HCT116 (cell line): ENCODE measurements around the gene SPATA6. TPM values are rescaled to one million over a fixed set of nuclear protein-coding genes. Genes with fewer than 3 reads are reported as not detected.

Experiments used
- ATAC-seq: fragments of 200-7000 bp; cut with Tn5 transposase; 2 replicates; pipeline ENCODE4 v1.9.1; 2020; ENCODE audit warnings: mild to moderate bottlenecking, moderate library complexity
- BruUV-seq: library from RNA; stranded (reverse); fragments of 400-500 nt; replicated peaks from 2 replicates; lab custom pipeline; 2021; lab: Mats Ljungman, UMichigan
- CTCF ChIA-PET: fragments of 300-600 bp; sonication (Branson Sonifier 250); formaldehyde crosslinking; loops from one replicate; lab custom pipeline; 2021; ENCODE audit warnings: antibody characterized with exemption; lab: Charles Lee
- POLR2A ChIA-PET: fragments of 300-600, 350-600 bp; sonication (Branson Sonifier 250); formaldehyde crosslinking; loops from one replicate; lab custom pipeline; 2021; ENCODE audit warnings: antibody characterized with exemption; lab: Charles Lee
- RAD21 ChIA-PET, 2 experiments: fragments of 300-600 bp; sonication (Branson Sonifier 250); formaldehyde crosslinking; loops; one replicate each; lab custom pipeline; 2023; ENCODE audit warnings: low total read pairs in 2 of 2; ENCODE audit not compliant: uncharacterized antibody in 2 of 2, unreplicated experiment in 2 of 2, low non-redundant PET in 1 of 2; lab: Charles Lee
- DNase-seq: peaks from one replicate; pipeline ENCODE4 v3.0.0-alpha.2; 2010; ENCODE audit warnings: low read depth, low spot score
- H2AFZ ChIP-seq: fragments of 200-600 bp; shearing (Covaris generic), sonication (generic); 2 replicates; pipeline ENCODE4 v1.6.1; 2017; ENCODE audit warnings: low read depth, mixed run types, mixed read lengths, antibody characterized with exemption, low read length; ENCODE audit not compliant: poor library complexity, severe bottlenecking
- H3K27ac ChIP-seq: 2 replicates; pipeline ENCODE4 v1.5.1; 2012; ENCODE audit warnings: low read depth, low read length
- H3K27me3 ChIP-seq: fragments of 200-600 bp; sonication (generic); 2 replicates; pipeline ENCODE4 v1.6.1; 2016; ENCODE audit warnings: mixed run types, low read length, mixed read lengths; ENCODE audit not compliant: insufficient read depth
- H3K36me3 ChIP-seq, 2 experiments: fragments of 200-500 bp in 1 of 2; fragments of 200-600 bp in 1 of 2; sonication (Bioruptor generic) in 1 of 2; sonication (generic) in 1 of 2; 2 replicates each; pipeline versions ENCODE4 v1.5.1 to v1.6.1; 2014 to 2016; ENCODE audit warnings: low read length in 2 of 2, inconsistent platforms in 1 of 2, mixed read lengths in 1 of 2, mixed run types in 1 of 2; ENCODE audit not compliant: insufficient read depth in 2 of 2, control insufficient read depth in 1 of 2
- H3K4me1 ChIP-seq, 2 experiments: fragments of 200-600 bp in 1 of 2; sonication (generic) in 1 of 2; 2 replicates each; pipeline versions ENCODE4 v1.5.1 to v1.6.1; 2012 to 2017; ENCODE audit warnings: low read length in 2 of 2, inconsistent platforms in 1 of 2, mild to moderate bottlenecking in 1 of 2, mixed read lengths in 1 of 2, mixed run types in 1 of 2, moderate library complexity in 1 of 2; ENCODE audit not compliant: insufficient read depth in 2 of 2, control insufficient read depth in 1 of 2
- H3K4me2 ChIP-seq: fragments of 200-600 bp; sonication (generic); 2 replicates; pipeline ENCODE4 v1.6.1; 2017; ENCODE audit warnings: mixed run types, low read length, mixed read lengths
- H3K4me3 ChIP-seq, 2 experiments: fragments of 200-600 bp in 1 of 2; sonication (generic) in 1 of 2; replicated peaks in 1 of 2; 2 replicates each; pipeline ENCODE4 v1.5.1; 2011 to 2016; ENCODE audit warnings: low read length in 2 of 2, control low read depth in 1 of 2, low read depth in 1 of 2, mild to moderate bottlenecking in 1 of 2, mixed read lengths in 1 of 2, mixed run types in 1 of 2
- H3K79me2 ChIP-seq: fragments of 200-600 bp; sonication (generic); 2 replicates; pipeline ENCODE4 v1.6.1; 2017; ENCODE audit warnings: mild to moderate bottlenecking, mixed run types, low read length, moderate library complexity, mixed read lengths; ENCODE audit not compliant: insufficient read depth
- H3K9ac ChIP-seq: fragments of 200-600 bp; sonication (generic); 2 replicates; pipeline ENCODE4 v1.6.1; 2016; ENCODE audit warnings: low read length, mixed read lengths
- H3K9me2 ChIP-seq: fragments of 200-600 bp; sonication (generic), shearing (Covaris generic); 2 replicates; pipeline ENCODE4 v1.6.1; 2017; ENCODE audit warnings: mixed run types, mild to moderate bottlenecking, moderate library complexity; ENCODE audit not compliant: insufficient read depth
- H3K9me3 ChIP-seq, 2 experiments: fragments of 200-500 bp in 1 of 2; fragments of 200-600 bp in 1 of 2; sonication (Bioruptor generic) in 1 of 2; sonication (generic) in 1 of 2; 2 replicates each; pipeline ENCODE4 v1.6.1; 2014 to 2017; ENCODE audit warnings: low read length in 2 of 2, mixed read lengths in 2 of 2, inconsistent platforms in 1 of 2, low read depth in 1 of 2, mild to moderate bottlenecking in 1 of 2, mixed run types in 1 of 2, moderate library complexity in 1 of 2; ENCODE audit not compliant: control insufficient read depth in 1 of 2, insufficient read depth in 1 of 2
- H4K20me1 ChIP-seq: fragments of 200-600 bp; sonication (generic), shearing (Covaris generic); 2 replicates; pipeline ENCODE4 v1.6.1; 2017; ENCODE audit warnings: mixed run types, mild to moderate bottlenecking, moderate library complexity; ENCODE audit not compliant: insufficient read depth
- CEBPB ChIP-seq: IDR thresholded peaks from 2 replicates; pipeline ENCODE4 v1.6.1; 2012; ENCODE audit warnings: low read depth
- EGR1 ChIP-seq: IDR thresholded peaks from 2 replicates; pipeline ENCODE4 v1.6.1; 2012; ENCODE audit warnings: low read depth
- ELF1 ChIP-seq: IDR thresholded peaks from 2 replicates; pipeline ENCODE4 v1.6.1; 2012; ENCODE audit warnings: low read depth, borderline replicate concordance
- EZH2 ChIP-seq: fragments of 200-600 bp; sonication (generic); IDR thresholded peaks from 2 replicates; pipeline ENCODE4 v1.6.1; 2017; ENCODE audit warnings: antibody characterized with exemption, mixed run types
- EZH2phosphoT487 ChIP-seq: fragments of 200-600 bp; IDR thresholded peaks from 2 replicates; pipeline ENCODE4 v1.6.1; 2018; ENCODE audit warnings: antibody characterized with exemption, borderline replicate concordance
- FOSL1 ChIP-seq: IDR thresholded peaks from 2 replicates; pipeline ENCODE4 v1.6.1; 2012; ENCODE audit warnings: low read depth
- POLR2AphosphoS5 ChIP-seq: IDR thresholded peaks from 2 replicates; pipeline ENCODE4 v1.6.1; 2011; ENCODE audit warnings: mild to moderate bottlenecking, low read depth, low read length, moderate library complexity
- SP1 ChIP-seq: IDR thresholded peaks from 2 replicates; pipeline ENCODE4 v1.6.1; 2012; ENCODE audit warnings: low read depth
- TCF7L2 ChIP-seq: IDR thresholded peaks from 2 replicates; pipeline ENCODE4 v1.7.0; 2011; ENCODE audit warnings: borderline replicate concordance, inconsistent platforms; ENCODE audit not compliant: insufficient read depth, insufficient read length; ENCODE audit errors: extremely low read depth
- YY1 ChIP-seq: IDR thresholded peaks from 2 replicates; pipeline ENCODE4 v1.6.1; 2011; ENCODE audit warnings: low read length, low read depth, moderate library complexity, mild to moderate bottlenecking; ENCODE audit not compliant: insufficient replicate concordance; ENCODE audit errors: extremely low read depth
- intact Hi-C: fragments of 100-400 bp; cut with micrococcal nuclease; formaldehyde crosslinking; loops from 2 replicates; pipeline ENCODE4 v1.10.0; 2022
- total RNA-seq: library from RNA; stranded (reverse); gene quantifications from one replicate; pipeline ENCODE4 v1.2.1, GENCODE V29; 2021; ENCODE audit not compliant: unreplicated experiment
- TF ChIP-seq, protein P1 (sequence below): IDR thresholded peaks from 2 replicates; pipeline ENCODE4 v1.6.1; 2012; ENCODE audit warnings: low read depth
- TF ChIP-seq, protein P2 (sequence below): IDR thresholded peaks from 2 replicates; pipeline ENCODE4 v1.6.1; 2012
- TF ChIP-seq, protein P3 (sequence below): IDR thresholded peaks from 2 replicates; pipeline ENCODE4 v1.6.1; 2012

Gene SPATA6
- total RNA-seq, 1 experiment from 2014 or later = 8.6 TPM

DNA sequence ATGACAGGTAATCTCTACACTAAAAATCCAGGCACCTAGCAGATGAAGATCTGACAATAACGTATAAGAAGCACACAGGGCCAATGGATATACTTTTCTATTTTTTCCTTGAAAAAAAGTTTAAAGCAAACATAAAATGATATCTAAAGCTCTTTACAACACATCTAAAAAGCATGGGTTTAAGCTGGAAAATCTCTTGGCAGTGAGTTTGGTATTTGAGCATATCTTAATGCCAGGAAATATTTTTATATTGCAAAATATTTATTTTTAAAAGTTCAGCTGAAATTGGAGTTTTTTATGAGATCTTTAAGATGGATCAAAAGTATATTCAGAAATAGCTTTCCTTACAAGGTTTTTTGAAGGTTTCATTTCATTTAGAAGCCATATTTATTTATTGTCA is 209.0 kb downstream of the SPATA6 start:
- ATAC-seq = no peak
- intact Hi-C loops = no loop called here
- H3K27me3 ChIP-seq = no peaks in the 10 kb centered on the region
- H2AFZ ChIP-seq = no peak overlapping the region
- RAD21 ChIA-PET = no interaction called here
- no peak for DNase-seq
- no peaks in the 10 kb centered on the region for H3K9me3 ChIP-seq
- no peaks in the 10 kb centered on the region for H4K20me1 ChIP-seq
- TF ChIP-seq CEBPB = no peak
- TF ChIP-seq, protein P1, sequence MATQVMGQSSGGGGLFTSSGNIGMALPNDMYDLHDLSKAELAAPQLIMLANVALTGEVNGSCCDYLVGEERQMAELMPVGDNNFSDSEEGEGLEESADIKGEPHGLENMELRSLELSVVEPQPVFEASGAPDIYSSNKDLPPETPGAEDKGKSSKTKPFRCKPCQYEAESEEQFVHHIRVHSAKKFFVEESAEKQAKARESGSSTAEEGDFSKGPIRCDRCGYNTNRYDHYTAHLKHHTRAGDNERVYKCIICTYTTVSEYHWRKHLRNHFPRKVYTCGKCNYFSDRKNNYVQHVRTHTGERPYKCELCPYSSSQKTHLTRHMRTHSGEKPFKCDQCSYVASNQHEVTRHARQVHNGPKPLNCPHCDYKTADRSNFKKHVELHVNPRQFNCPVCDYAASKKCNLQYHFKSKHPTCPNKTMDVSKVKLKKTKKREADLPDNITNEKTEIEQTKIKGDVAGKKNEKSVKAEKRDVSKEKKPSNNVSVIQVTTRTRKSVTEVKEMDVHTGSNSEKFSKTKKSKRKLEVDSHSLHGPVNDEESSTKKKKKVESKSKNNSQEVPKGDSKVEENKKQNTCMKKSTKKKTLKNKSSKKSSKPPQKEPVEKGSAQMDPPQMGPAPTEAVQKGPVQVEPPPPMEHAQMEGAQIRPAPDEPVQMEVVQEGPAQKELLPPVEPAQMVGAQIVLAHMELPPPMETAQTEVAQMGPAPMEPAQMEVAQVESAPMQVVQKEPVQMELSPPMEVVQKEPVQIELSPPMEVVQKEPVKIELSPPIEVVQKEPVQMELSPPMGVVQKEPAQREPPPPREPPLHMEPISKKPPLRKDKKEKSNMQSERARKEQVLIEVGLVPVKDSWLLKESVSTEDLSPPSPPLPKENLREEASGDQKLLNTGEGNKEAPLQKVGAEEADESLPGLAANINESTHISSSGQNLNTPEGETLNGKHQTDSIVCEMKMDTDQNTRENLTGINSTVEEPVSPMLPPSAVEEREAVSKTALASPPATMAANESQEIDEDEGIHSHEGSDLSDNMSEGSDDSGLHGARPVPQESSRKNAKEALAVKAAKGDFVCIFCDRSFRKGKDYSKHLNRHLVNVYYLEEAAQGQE = no peak
- TF ChIP-seq FOSL1 = no peak
- TF ChIP-seq YY1 = no peak
- no peak for TF ChIP-seq POLR2AphosphoS5
- no peak for TF ChIP-seq EGR1
- no peak for TF ChIP-seq TCF7L2
- TF ChIP-seq, protein P2, sequence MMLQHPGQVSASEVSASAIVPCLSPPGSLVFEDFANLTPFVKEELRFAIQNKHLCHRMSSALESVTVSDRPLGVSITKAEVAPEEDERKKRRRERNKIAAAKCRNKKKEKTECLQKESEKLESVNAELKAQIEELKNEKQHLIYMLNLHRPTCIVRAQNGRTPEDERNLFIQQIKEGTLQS = no peak
- TF ChIP-seq EZH2 = no peak
- TF ChIP-seq EZH2phosphoT487 = no peak
- TF ChIP-seq, protein P3, sequence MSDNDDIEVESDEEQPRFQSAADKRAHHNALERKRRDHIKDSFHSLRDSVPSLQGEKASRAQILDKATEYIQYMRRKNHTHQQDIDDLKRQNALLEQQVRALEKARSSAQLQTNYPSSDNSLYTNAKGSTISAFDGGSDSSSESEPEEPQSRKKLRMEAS = no peak
- TF ChIP-seq SP1 = no peak
- no peak for TF ChIP-seq ELF1
- TF ChIP-seq, all 23 proteins: peak for 0
- H3K9me2 ChIP-seq = no peaks in the 10 kb centered on the region
- H3K36me3 ChIP-seq = no peaks in the 10 kb centered on the region
- no peak overlapping the region for H3K4me2 ChIP-seq
- no peak overlapping the region for H3K27ac ChIP-seq
- no peak overlapping the region for H3K4me3 ChIP-seq
- no TSS peak for BruUV-seq
- H3K4me1 ChIP-seq = no peaks in the 10 kb centered on the region
- no peaks in the 10 kb centered on the region for H3K79me2 ChIP-seq
- CTCF ChIA-PET = no interaction called here
- no peak overlapping the region for H3K9ac ChIP-seq
- POLR2A ChIA-PET = no interaction called here
